PC-9 (cell line): ENCODE measurements around the gene UPB1. TPM values are rescaled to one million over a fixed set of nuclear protein-coding genes. Genes with fewer than 3 reads are reported as not detected.
A peak's percentile ranks its signal among the peaks of the same experiment; 100 is the strongest.

Experiments
- BruUV-seq: library from RNA; stranded (reverse); fragments of 400-500 nt; replicated peaks from 2 replicates; lab custom pipeline; 2021; lab: Mats Ljungman, UMichigan
- CTCF ChIA-PET: fragments of 300-600 bp; sonication (Branson Sonifier 250); formaldehyde crosslinking; loops from one replicate; lab custom pipeline; 2022; ENCODE audit warnings: antibody characterized with exemption; lab: Charles Lee
- POLR2A ChIA-PET: fragments of 300-600 bp; sonication (Branson Sonifier 250); formaldehyde crosslinking; loops from one replicate; lab custom pipeline; 2022; ENCODE audit warnings: antibody characterized with exemption; ENCODE audit not compliant: unreplicated experiment; lab: Charles Lee
- DNase-seq, 2 experiments: peaks; one replicate each; pipeline versions ENCODE4 v3.0.0 to v3.0.0-alpha.2; 2015 to 2022; ENCODE audit warnings: mixed read lengths in 1 of 2
- H2AFZ ChIP-seq: fragments of 200-600 bp; sonication (generic); 2 replicates; pipeline ENCODE4 v1.8.1; 2017; ENCODE audit warnings: antibody characterized with exemption
- H3F3A ChIP-seq: fragments of 200-600 bp; sonication (generic); 2 replicates; pipeline ENCODE4 v1.8.1; 2017; ENCODE audit warnings: antibody characterized with exemption, mild to moderate bottlenecking, low read depth; ENCODE audit not compliant: insufficient read depth
- H3K27ac ChIP-seq: fragments of 200-600 bp; sonication (generic); 2 replicates; pipeline ENCODE4 v1.6.1; 2016; ENCODE audit warnings: mixed run types
- H3K27me3 ChIP-seq: fragments of 200-600 bp; sonication (generic); 2 replicates; pipeline ENCODE4 v1.6.1; 2016; ENCODE audit warnings: low read depth, mixed run types; ENCODE audit not compliant: insufficient read depth
- H3K36me3 ChIP-seq: fragments of 200-600 bp; sonication (generic); 2 replicates; pipeline ENCODE4 v1.6.1; 2016; ENCODE audit warnings: low read depth, mixed run types
- H3K4me1 ChIP-seq: fragments of 200-600 bp; sonication (generic); replicated peaks from 2 replicates; pipeline ENCODE4 v1.6.1; 2016; ENCODE audit warnings: mixed run types; ENCODE audit not compliant: insufficient read depth
- H3K4me2 ChIP-seq: fragments of 200-600 bp; sonication (generic); 2 replicates; pipeline ENCODE4 v1.6.1; 2017; ENCODE audit warnings: mixed run types
- H3K4me3 ChIP-seq: fragments of 200-600 bp; sonication (generic); 2 replicates; pipeline ENCODE4 v1.6.1; 2016; ENCODE audit warnings: mixed run types
- H3K79me2 ChIP-seq: fragments of 200-600 bp; sonication (generic); 2 replicates; pipeline ENCODE4 v1.6.1; 2017; ENCODE audit warnings: low read depth, mixed run types
- H3K9me2 ChIP-seq: fragments of 200-600 bp; sonication (generic); 2 replicates; pipeline ENCODE4 v1.8.1; 2017; ENCODE audit warnings: mild to moderate bottlenecking; ENCODE audit not compliant: insufficient read depth
- H3K9me3 ChIP-seq: fragments of 200-600 bp; sonication (generic); 2 replicates; pipeline ENCODE4 v1.8.1; 2016; ENCODE audit warnings: low read depth; ENCODE audit not compliant: insufficient read depth
- H4K20me1 ChIP-seq: fragments of 200-600 bp; sonication (generic); 2 replicates; pipeline ENCODE4 v1.8.1; 2017; ENCODE audit not compliant: insufficient read depth
- CTCF ChIP-seq: fragments of 200-600 bp; sonication (generic); conservative IDR thresholded peaks from 2 replicates; pipeline ENCODE4 v1.6.1; 2017; ENCODE audit warnings: mixed run types, antibody characterized with exemption, mild to moderate bottlenecking, moderate library complexity
- EZH2 ChIP-seq: fragments of 200-600 bp; sonication (generic); IDR thresholded peaks from 2 replicates; pipeline ENCODE4 v1.8.0; 2017; ENCODE audit warnings: antibody characterized with exemption, low read depth
- intact Hi-C: fragments of 100-400 bp; cut with micrococcal nuclease; formaldehyde crosslinking; loops from one replicate; pipeline ENCODE4 v1.10.0; 2022; ENCODE audit not compliant: unreplicated experiment
- total RNA-seq: library from RNA; stranded (reverse); gene quantifications from 2 replicates; pipeline ENCODE4 v1.2.3, GENCODE V29; 2021

UPB1 gene
- total RNA-seq, 1 experiment from 2014 or later = 0.17 TPM

GRCh38 chr22:24503137-24503842, 8.2 kb downstream of the UPB1 start:
- POLR2A ChIA-PET = no interaction called here
- no peak overlapping the region for H2AFZ ChIP-seq
- no peak overlapping the region for H3K4me3 ChIP-seq
- H3K4me1 ChIP-seq = peaks cover 59% of the 10 kb centered on the region
- peak; percentile 53 to 55 for DNase-seq
- H3K9me3 ChIP-seq = no peaks in the 10 kb centered on the region
- H3K9me2 ChIP-seq = no peaks in the 10 kb centered on the region
- H3K27ac ChIP-seq = no peak overlapping the region
- H4K20me1 ChIP-seq = no peaks in the 10 kb centered on the region
- H3K27me3 ChIP-seq = no peaks in the 10 kb centered on the region
- intact Hi-C loops = loop anchor here (1.0 kb wide), 1 partner anchor 80 kb away; no protein-coding TSS in a partner anchor
- no peaks in the 10 kb centered on the region for H3K36me3 ChIP-seq
- TF ChIP-seq EZH2 (no peak), CTCF (peak; percentile 74)
- CTCF ChIA-PET = interaction anchor here (0.6 to 1.4 kb wide), 3 partner anchors 29 to 204 kb away, joined by 3 read pairs; no protein-coding TSS in a partner anchor
- BruUV-seq = no TSS peak
- no peak overlapping the region for H3K4me2 ChIP-seq
- peaks cover 23% of the 10 kb centered on the region for H3F3A ChIP-seq
- H3K79me2 ChIP-seq = no peaks in the 10 kb centered on the region

- Histone ChIP-seq H4K20me1 (no peaks in the 10 kb centered on the region), H3K27me3 (no peaks in the 10 kb centered on the region), H3K4me3 (no peak overlapping the region), H3K9me3 (no peaks in the 10 kb centered on the region), H3K79me2 (no peaks in the 10 kb centered on the region), H3K4me2 (no peak overlapping the region), H3F3A (peaks cover 27% of the 10 kb centered on the region), H3K9me2 (no peaks in the 10 kb centered on the region), H2AFZ (no peak overlapping the region), H3K4me1 (peaks cover 59% of the 10 kb centered on the region), H3K36me3 (no peaks in the 10 kb centered on the region), H3K27ac (no peak overlapping the region)
- no peak for DNase-seq
- TF ChIP-seq EZH2 (no peak), CTCF (no peak)
- POLR2A ChIA-PET = no interaction called here
- CTCF ChIA-PET = no interaction called here
- intact Hi-C loops = loop anchor here (1.0 kb wide), 1 partner anchor 81 kb away; no protein-coding TSS in a partner anchor
- no TSS peak for BruUV-seq
Measured at GRCh38 chr22:24503843-24504338, 8.8 kb downstream of the UPB1 start.

- Histone ChIP-seq H3K27me3 (no peaks in the 10 kb centered on the region), H4K20me1 (no peaks in the 10 kb centered on the region), H3K79me2 (no peaks in the 10 kb centered on the region), H3K36me3 (no peaks in the 10 kb centered on the region), H3K4me1 (peaks cover 59% of the 10 kb centered on the region), H3K27ac (no peak overlapping the region), H3K9me2 (no peaks in the 10 kb centered on the region), H3K4me2 (no peak overlapping the region), H3K4me3 (no peak overlapping the region), H3F3A (peaks cover 27% of the 10 kb centered on the region), H2AFZ (no peak overlapping the region), H3K9me3 (no peaks in the 10 kb centered on the region)
- no peak for DNase-seq
- ChIA-PET CTCF (no interaction called here), POLR2A (no interaction called here)
- intact Hi-C loops = no loop called here
- BruUV-seq = no TSS peak
- TF ChIP-seq CTCF = no peak
- TF ChIP-seq EZH2 = no peak
Measured at GRCh38 chr22:24504540-24504939, 9.4 kb downstream of the UPB1 start.
